HL-60 (cell line): ENCODE data around the gene MARCHF4.

Source experiments
- CTCF ChIP-seq: IDR thresholded peaks from one replicate; pipeline ENCODE4 v1.5.1; 2011; ENCODE audit warnings: low read length, control low read depth, inconsistent platforms; ENCODE audit not compliant: insufficient read depth
- POLR2AphosphoS5 ChIP-seq: IDR thresholded peaks from 2 replicates; pipeline ENCODE4 v1.6.1; 2012; ENCODE audit warnings: low read depth
- SPI1 ChIP-seq: IDR thresholded peaks from 2 replicates; pipeline ENCODE4 v1.6.1; 2012; ENCODE audit warnings: low read depth, mild to moderate bottlenecking, borderline replicate concordance

- TF ChIP-seq CTCF (no peak), SPI1 (no peak), POLR2AphosphoS5 (no peak)
Observed at GRCh38 chr2:216340280-216340631, 32.0 kb downstream of the MARCHF4 start.
